NCI-H748 (cell line): ENCODE measurements around the gene MTTP.
"Not testable (repeated sequence)": the region's sequence is repeated elsewhere in the genome, so short reads cannot be mapped to it uniquely, and the experiment has no call there.

Experiments used
- DNase-seq: peaks from one replicate; lab custom pipeline; 2025; ENCODE audit not compliant: unreplicated experiment; lab: John Stamatoyannopoulos, UW

Gene MTTP

DNA sequence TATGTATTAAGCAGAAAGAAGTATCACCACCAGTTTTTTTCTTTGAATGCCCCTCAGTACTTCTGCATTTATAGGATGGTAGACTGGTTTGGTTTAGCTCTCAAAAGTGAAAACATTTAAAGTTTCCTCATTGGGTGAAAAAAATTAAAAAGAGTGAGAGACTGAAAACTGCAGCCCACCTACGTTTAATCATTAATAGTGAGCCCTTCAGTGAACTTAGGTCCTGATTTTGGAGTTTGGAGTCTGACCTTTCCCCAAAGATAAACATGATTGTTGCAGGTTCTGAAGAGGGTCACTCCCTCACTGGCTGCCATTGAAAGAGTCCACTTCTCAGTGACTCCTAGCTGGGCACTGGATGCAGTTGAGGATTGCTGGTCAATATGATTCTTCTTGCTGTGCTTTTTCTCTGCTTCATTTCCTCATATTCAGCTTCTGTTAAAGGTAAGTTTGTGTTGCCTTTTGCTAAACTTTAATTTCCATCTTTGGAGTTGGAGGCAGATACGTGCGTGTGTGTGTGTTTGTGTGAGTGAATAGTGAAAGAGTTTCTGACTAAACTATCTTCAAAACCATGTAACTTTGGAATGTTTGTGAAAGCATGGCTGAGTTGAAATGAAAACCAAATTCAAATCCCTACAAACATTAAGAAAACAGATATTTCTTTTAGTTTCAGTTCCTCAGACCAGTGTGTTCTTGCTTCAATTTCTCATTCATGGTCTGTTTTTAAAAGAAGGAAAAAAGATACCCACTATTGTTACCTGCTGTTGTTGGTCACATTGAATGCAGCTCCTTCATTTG, at the start of gene MTTP:
Gene MTTP, plus strand, starts transcription at position 295 of the 795 bp plus-strand sequence. Its CDS starts 86 bp downstream, at position 381.
- no peak for DNase-seq

DNA sequence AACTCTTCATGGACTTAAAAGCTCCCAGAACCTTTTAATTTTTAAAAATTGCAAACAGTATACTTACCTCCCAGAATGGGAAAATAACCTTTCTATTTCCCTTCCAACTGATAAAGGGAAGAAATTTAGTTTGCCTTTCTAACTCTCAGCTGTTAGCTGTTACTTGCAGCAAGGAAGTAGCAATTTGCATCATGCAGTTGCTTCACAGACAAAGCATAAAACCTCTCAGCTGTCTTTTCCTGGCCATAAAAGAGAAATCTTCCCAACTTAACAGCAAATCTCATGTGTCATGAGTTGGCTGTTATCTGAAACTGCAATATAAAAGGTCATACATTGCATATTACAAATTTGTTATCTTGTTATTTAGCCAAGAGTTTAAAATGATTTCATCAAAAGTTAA, 45.4 kb upstream of the MTTP start:
- DNase-seq, result no peak

DNA sequence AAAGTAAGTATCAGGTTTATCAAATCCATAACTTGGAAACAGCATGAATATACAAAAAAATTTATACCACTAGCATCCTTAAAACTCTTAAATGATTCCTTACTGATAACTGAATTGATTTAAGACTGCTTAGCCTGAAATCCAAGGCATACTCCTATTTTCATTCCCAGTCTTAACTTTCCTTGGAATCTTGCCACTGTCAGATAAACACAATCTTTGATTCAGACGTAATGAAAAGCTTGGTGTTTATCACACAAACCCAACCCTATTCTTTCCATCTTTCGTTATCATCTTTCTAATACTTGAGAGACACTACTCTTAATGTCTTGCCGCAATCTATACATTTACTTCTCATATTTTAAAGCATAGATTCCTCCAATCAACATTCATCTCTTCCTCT, 44.7 kb upstream of the MTTP start:
- DNase-seq, result no peak

DNA sequence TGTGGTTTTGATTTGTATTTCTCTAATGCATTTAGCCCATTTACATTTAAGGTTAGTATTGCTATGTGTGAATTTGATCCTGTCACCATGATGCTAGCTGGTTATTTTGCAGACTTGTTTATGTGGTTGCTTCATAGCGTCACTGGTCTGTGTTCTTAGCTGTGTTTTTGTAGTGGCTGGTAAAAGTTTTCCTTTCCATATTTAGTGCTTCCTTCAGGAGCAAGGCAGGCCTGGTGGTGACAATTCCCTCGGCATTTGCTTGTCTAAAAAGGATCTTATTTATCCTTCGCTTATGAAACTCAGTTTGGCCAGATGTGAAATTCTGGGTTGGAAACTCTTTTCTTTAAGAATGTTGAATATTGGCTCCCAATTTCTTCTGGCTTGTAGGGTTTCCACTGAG, 39.9 kb upstream of the MTTP start:
- DNase-seq, result not testable (repeated sequence)

DNA sequence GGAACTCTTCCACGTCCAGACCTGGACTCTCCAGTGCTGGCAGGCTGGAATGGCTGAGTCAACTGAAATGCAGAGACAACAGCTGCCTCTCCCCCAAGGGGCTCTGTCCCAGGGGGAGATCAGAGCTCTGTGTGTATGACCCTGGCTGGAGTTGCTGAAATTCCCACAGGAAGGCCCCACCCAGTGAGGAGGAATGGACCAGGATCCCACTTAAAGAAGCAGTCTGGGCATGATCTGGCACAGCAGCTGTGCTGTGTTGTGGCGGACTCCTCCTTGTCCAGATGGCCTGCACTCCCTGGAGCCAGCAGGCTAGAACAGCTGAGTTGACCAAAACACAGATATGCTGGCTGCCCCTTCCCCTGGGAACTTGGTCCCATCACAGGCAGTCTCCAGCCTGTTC, 38.4 kb upstream of the MTTP start:
- peak; percentile 42 for DNase-seq

DNA sequence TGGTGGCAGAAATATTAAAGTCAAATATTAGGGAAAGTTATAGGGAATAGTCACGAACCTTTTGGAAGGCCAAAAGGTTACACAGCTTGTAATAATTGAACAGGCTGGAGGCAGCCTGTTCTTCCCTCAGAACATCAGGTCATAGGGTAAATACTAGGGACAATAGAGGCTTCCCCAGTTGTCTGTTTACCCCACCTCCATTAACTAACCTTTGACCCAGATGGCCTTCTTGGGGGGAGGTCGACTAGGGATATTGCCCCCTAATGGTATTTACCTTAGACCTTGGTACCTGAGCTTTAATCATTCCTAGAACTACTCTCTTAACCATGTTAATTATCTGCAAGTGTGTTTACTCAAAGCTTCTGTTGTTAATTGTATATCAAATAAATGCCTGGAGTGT, 37.8 kb upstream of the MTTP start:
- peak; percentile 83 for DNase-seq

DNA sequence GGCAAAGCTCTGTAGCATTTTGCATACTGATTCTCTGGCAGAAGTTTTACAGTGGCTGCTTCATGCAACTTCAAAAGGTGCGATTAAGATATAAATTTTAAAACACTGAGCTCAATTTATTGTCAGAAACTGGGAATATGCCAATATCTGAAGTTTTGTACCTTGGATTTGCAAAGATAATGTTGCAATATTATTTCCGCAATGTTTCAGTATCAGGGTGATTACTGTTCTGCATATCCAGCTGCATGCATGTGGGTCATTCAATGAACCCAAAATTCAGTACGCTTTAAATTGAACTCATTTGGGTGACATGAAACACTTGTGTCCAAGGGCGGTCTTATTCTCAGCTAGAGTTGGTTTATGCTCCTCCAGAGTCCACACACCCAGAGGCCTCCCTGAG, 37.0 kb upstream of the MTTP start:
- DNase-seq, result no peak

DNA sequence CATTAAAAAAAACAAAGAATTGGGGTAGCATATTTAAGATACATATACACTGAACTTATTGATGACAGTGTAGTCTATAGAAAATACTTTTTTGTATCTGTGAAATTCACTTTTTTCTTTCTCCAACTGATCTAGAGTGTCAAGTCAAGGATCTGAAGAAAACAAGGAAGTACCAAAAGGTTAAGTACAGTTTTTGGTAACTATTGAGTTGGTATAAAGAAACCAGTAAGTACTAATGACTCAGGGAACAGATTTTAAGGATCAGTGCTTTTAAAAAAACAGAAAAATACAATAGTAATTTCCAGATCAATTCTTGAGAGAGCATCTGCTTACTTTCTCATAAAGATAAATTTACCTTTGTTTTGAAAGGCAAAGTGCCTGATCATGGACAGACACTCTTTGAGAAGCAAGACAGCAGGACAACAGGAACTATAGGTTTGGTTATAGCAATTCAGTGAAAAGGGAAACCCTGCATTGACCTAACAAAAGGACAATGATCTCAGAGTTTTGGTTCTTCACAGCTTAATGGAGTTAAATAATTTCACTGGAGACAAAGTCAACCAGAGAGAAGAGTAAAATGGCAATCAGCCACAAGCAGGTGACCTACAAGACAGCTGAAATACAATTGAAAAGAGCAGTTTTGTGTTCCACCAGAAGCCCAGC, 34.2 kb upstream of the MTTP start:
- no peak for DNase-seq

DNA sequence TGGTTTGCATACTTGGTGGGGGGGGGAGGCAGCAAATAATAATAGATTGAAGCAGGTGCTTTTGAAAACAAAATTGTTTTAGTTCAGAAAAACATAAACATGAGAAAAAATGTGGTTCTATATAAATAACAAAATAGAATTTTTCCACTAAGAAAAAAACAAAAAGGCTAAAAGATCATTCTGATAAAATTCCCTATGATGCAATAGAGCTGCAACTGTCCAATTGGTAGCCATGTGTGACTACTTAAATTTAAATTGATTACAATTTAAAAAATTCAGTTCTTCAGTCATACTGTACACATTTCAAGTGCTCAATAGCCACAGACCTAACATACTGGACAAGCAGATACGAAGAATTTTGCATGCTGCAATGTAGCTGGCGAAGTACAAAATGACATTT, 21.8 kb upstream of the MTTP start:
- no peak for DNase-seq

DNA sequence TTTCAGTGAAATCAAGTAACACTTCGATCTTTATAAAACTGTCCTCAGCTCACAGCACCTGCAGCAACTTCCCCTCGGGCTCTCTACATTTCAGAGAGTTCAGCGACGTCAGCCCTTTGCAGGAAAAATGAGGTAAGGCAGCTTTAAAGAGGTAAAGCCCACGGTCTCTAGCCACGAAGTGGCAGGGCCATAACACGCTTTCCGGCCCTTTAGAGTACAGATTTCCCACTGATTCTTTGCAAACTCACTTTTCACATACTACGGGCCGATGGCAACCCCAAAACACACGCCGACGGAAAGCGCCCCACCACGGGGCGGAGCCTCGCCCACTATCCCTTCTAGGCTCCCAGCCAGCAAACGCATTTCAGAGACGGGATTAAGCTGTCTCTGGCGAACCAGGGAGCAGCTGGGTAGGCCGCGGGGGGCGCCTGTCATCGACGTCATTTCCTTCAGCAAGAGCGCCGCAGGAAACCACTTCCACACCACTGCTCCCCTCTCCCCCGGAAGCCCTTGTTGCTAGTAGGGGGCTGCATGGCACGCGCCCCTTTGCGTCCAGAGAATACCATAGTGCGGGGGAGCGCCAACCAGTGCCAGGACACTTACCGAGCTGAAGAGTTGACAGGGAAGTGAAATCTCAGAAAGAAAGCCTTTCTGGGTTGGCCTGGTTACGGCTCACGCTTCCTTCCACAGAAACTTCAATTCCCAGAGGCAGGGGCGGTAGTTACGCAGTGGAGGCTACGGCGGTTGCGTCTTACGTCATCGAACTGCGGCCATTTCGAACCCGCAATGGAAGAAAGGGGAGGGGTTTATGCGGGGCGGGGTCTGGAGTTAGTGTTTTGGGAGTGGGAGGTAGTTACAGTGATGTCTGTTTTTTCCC, 11.1 kb upstream of the MTTP start, which contains the start of gene TRMT10A:
Gene TRMT10A, minus strand, starts transcription at position 730 of the 877 bp plus-strand sequence. CDS start 4,701 bp downstream, outside the sequence.
- DNase-seq, result peak; percentile 96

DNA sequence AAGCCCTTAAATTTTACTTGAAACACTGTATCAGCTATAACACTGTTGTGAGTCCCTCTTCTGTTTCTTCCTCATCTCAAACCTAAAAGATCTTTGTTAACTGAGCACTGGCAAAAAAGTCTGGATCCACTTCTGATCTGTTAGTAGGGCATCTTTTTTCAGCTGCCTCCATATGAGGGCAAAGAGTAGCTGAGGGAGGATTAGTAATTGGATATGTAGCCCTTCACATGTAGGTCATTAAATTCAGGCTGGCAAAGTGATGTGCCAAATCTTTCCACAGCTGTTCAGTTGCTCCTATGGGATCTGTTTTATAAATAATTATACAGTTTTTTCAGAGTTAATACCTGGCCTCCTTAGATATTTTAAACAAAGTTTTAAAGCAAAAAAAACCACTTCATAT, 9.7 kb upstream of the MTTP start:
- DNase-seq, result no peak

DNA sequence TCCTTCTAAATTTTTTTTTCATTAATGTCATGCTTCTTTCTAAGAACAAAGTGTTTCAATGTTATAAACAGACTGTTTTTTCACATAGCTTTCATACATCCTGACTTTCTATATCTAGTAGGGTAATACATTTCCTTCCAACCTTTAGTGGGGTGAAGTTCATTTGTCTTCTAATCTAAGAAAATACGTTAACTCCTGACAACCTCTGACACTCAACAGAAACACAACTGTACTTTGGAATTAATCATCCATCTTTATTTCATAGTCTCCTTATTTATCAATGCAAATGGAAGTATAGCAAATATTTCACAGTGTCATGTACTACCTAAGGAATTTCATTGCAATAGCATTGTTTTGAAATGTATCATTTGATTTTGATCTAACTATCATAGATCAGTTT, 2.7 kb upstream of the MTTP start:
- no peak for DNase-seq

DNA sequence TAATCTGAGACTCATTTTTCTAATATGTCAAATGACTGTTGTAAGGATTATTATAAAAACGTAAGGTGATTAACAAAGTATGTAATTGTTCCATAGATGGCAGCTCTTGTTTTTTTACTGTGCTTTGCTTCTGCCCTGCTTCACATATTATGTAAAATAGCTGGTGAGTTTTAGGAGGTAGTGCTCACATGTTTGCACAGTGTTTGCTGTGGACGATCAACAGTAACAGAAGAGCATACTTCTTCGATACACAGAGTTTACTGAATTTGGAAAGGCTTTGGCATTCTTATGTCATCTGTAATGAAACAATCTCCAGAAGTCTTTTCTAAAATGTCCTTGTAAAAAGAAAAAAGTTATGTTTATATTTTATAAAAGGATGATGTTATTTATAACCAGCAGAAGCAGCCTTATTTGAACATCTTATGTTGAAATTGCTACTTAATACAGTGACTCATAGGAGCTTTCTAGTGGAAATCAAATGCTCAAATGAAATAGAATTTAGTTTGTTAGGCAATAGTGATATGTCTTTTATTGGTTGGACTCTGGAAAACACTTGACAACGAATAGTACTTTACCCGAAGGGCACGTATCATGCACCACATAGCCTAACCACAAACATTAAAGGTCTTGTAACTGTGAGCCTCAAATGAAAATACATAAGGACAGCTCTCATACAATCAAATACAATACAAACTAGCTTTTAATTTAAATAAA, 1.9 kb upstream of the MTTP start:
- DNase-seq, result no peak

DNA sequence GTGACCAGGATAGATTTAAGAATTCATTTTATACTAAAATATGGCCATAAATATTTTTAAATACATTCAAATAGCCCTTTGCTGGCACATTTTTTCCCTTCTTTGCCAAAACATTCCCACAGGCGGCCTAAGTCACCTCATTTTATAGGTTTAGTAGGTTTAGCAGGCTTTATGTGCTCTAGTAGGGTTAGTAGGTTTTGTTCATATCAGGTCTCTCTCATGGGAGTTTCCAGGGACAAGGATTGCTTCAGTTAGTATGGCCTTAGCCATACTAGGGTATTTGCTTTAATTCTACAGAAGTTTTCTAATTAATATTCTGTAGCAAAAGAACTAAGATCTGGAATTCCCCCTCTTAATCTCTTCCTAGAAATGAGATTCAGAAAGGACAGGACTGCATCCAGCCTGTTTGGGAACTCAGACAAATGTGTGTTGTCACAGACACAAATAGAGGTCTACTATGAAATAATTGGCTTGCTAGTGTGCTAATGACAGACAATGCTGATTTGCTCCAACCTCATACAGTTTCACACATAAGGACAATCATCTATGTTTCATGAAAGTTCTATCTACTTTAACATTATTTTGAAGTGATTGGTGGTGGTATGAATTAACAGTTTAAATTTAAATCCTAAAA, 772 bp upstream of the MTTP start:
- no peak for DNase-seq

DNA sequence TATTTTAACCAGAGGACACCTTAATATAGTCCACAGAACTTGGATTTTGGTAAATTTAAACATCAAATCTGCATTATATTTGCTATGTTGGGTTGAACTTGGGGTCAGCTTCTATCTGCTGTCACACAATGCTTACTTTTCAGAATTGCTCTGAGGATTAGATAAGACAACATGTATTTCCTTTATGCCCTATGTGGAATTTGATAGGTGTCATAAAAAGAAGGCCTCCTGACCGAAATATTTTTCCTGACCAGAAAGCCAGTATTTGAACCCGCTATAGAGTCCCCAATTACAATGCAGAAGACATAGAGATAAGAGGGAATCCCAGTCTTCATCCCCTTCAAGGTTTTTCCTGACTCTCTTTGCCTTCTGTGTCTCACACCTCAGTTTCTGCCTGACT, 4.1 kb downstream of the MTTP start:
- no peak for DNase-seq

DNA sequence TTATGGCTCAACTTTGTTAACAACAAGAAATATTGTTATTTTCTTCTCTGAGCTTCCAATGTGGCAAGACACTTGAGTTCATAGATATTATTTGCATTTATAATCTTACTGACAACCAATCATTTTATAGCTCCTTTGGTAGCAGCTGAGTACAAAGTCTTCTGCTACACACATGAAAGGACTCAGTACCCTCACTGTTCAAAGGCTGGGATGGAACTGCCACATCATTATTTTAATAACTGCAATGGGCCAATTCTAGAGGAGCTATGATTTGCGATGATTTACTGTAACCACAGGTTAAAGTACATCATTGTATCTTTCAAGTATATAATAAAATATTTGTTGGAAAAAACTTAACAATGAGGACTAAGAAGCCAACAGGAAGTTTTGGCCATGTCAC, 10.9 kb downstream of the MTTP start:
- no peak for DNase-seq

DNA sequence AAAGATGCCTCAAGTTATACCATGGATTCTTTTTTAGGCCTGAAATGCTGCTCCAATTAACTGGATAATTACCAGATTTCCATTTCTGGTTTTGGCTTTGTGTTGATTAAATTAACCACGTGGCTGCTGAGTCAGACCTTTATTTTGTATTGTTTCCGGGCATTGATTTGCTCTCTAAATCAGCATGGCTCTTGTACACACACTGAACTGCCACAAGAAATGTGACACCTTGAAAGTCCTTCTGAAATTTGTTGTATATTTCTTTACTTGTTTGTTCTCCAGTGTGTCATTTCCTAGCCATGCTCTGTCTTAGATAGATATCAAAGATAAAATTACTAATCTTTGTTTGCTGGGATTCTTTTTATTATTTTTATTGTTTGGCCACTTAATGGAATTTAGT, 11.7 kb downstream of the MTTP start:
- DNase-seq, result peak; percentile 63

DNA sequence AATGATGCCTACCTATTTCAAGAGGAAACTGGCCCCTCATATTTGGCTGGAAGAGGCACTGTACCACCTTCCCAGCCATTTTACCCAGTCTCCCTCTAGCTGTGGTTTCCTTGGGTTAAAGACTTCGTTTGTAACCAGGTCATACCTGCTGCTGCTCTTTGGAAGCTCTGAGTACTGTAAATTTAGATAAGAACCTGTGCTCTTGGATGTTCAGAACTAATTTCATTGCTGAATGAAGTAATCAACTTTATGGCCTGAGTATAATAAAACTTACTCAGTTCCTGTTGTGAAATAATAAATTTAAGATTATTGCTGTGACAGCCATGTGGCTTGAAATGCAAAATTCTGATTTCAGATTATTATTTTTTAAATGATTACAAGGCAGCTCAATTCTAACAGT, 12.2 kb downstream of the MTTP start:
- DNase-seq, result peak; percentile 0

DNA sequence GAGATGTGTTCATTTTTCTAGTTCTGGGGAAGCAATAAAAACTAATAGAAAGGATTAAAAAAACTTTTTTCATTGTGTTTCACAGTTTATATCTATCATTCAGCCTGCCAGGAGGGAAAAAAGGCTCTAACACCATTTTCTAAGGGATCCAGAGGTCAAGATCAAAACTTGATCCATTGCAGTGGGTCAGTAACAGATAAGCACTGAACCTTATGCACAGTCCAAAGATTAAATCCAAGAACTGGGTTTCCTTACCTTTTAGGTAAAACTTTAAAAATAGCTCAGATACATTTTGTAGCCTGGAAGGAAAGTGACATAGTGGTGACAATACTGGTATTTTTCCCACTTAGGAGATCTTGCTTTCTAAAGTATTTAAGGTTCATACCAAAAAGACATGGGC, 12.7 kb downstream of the MTTP start:
- no peak for DNase-seq

DNA sequence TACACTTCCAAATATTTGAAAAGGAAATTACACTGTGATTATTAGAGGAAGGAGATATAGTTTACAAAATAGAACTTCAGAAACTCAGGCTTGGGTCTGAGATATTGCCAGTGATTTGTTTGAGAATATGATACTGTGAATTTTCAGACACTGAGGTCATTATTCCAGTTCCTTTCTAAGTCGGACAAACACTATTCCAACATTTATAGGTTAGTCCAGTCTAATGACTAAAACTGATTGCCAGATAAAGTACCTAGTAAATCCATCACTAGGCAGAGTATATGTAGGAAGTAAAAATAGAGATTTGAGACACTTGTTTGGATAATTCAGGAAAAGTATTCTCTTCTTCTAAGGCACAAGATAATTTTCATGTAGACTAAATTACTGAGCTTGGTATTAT, 13.2 kb downstream of the MTTP start:
- no peak for DNase-seq
